ENCODE measurements around the gene ETS1. TPM values are rescaled to one million over a fixed set of nuclear protein-coding genes. Genes with fewer than 3 reads are reported as not detected.

Gene ETS1
- total RNA-seq, 1 experiment from 2014 or later: 29.9 TPM

DNA sequence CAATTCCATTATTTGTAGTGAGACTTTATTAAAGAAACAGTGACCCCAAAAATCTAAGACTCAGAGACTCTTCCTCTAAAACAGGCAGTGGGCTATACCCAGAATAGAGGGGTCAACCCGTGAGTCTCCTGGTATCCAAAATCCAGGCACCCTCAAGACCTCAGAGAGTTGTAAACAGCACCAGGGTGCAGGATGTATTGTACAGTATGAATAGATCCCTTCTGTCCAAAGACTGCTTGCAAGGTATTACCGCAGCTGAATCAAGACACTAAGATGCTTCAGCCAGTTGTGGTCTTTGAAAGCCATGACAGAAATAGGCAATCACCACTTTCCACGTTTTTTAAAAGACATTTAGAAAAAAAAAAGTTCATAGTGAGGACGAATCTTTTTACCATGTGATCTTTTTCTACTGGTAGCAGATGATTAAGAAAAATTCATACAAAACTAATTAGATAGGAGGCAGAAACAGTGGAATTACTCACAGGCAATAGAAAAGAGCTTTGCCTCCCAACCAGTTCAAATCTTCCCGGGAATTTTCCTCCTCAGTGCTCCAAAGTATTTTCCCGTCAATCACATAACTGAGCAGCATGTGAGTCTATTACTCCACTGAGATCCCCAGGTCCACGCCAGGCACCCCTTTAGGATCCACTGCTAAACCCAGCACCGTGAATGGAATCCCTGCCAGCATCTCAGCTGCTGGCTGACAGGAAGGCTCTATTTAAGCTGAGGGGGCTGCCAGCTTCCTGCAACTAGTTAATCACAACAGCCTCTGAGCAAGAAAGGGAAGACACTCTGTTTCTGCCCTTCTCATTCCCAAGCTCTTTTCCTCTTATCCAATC lies 113.1 kb downstream of the ETS1 start:
- Histone ChIP-seq H2BK20ac (ENCODE audit: low read depth, low read length, poor library complexity, severe bottlenecking) (no peak overlapping the region), H3K23ac (ENCODE audit: insufficient read length, low read depth, low read length) (no peak overlapping the region), H2BK15ac (ENCODE audit: low read depth, low read length) (no peak overlapping the region), H3K9ac (ENCODE audit: extremely low read depth, insufficient read length, low read length) (no peak overlapping the region), H4K20me1 (ENCODE audit: control insufficient read depth, insufficient read depth, insufficient read length) (no peaks in the 10 kb centered on the region), H2BK5ac (ENCODE audit: insufficient read length, low read length) (no peak overlapping the region), H4K91ac (ENCODE audit: insufficient read length, low read depth, low read length) (no peak overlapping the region), H3K14ac (ENCODE audit: insufficient read depth, low read length) (no peak overlapping the region; the same call in 1 of the 2 replicates), H2BK12ac (ENCODE audit: insufficient read length, low read depth, low read length) (no peak overlapping the region), H2AK5ac (ENCODE audit: insufficient read length, low read length) (no peak overlapping the region), H2AFZ (ENCODE audit: low read length) (no peak overlapping the region), H3K4me1 (ENCODE audit: insufficient read depth, low read length) (no peaks in the 10 kb centered on the region), H3K27ac (ENCODE audit: insufficient read length, low read depth, low read length) (no peak overlapping the region), H3K79me2 (ENCODE audit: insufficient read depth, low read length) (no peaks in the 10 kb centered on the region), H3K18ac (ENCODE audit: insufficient read length, low read depth, low read length) (no peak overlapping the region), H3K4me2 (ENCODE audit: insufficient read depth, insufficient read length, low read length) (no peak overlapping the region), H3K79me1 (ENCODE audit: insufficient read depth, low read depth, low read length, poor library complexity, severe bottlenecking) (peaks cover 3% of the 10 kb centered on the region), H3K23me2 (ENCODE audit: insufficient read length, low read depth, low read length, poor library complexity, severe bottlenecking) (no peaks in the 10 kb centered on the region), H3K9me3 (ENCODE audit: control insufficient read depth, low read depth, low read length) (no peaks in the 10 kb centered on the region), H3K27me3 (ENCODE audit: insufficient read depth, low read length) (no peaks in the 10 kb centered on the region), H3K4ac (ENCODE audit: low read depth, low read length) (no peak overlapping the region), H2BK120ac (ENCODE audit: low read depth, low read length, poor library complexity, severe bottlenecking) (no peak overlapping the region), H3K56ac (ENCODE audit: insufficient read length, low read depth, low read length) (no peak overlapping the region), H3T11ph (ENCODE audit: low read length) (no peak overlapping the region), H4K8ac (replicated peaks; ENCODE audit: insufficient read length, low read depth, low read length) (no peak overlapping the region), H4K5ac (ENCODE audit: insufficient read length, low read depth, low read length) (no peak overlapping the region)
- no peak for TF ChIP-seq CTCF (conservative IDR thresholded peaks at IDR 0.05)
- Mint-ChIP-seq H3K9me3 (no peaks in the 10 kb centered on the region), H3K4me3 (no peak overlapping the region), H3K27ac (peak overlapping the region in 2 of 3 experiments; percentile 46 to 64; a peak in 3 of 7 replicates), H3K36me3 (ENCODE audit: insufficient read depth in 1 of 3, low read depth in 3 of 3) (peaks cover 0 to 14% (median 0%) of the 10 kb centered on the region in 3 experiments; a peak in 2 of 7 replicates), H3K27me3 (ENCODE audit: low read depth) (no peaks in the 10 kb centered on the region), H3K4me1 (peaks cover 14 to 15% of the 10 kb centered on the region in 2 experiments)
- no CpG with 5 or more reads among the region's 8 CpGs for WGBS (ENCODE audit: extremely low coverage, insufficient read length, low lambda C conversion rate)
- DNase-seq: no peak

All from H9 (cell line).